HG02642 (cell line): ENCODE results near the gene ITPR1.
"Not testable (repeated sequence)": the region's sequence is repeated elsewhere in the genome, so short reads cannot be mapped to it uniquely, and the experiment has no call there.

Source experiments
- ATAC-seq: cut with Tn5 transposase; IDR thresholded peaks from one replicate; pipeline ENCODE4 v1.9.1; 2021; ENCODE audit warnings: mild to moderate bottlenecking; ENCODE audit not compliant: unreplicated experiment, poor library complexity

Gene ITPR1

GRCh38 chr3:4750306-4750968 is 257.3 kb downstream of the ITPR1 start:
- ATAC-seq = no peak

GRCh38 chr3:4751029-4751501 is 257.9 kb downstream of the ITPR1 start:
- ATAC-seq = no peak

GRCh38 chr3:4751502-4752101 is 258.5 kb downstream of the ITPR1 start:
- no peak for ATAC-seq

GRCh38 chr3:4752201-4753072 is 259.3 kb downstream of the ITPR1 start:
- no peak for ATAC-seq

GRCh38 chr3:4753073-4753691 is 260.0 kb downstream of the ITPR1 start:
- no peak for ATAC-seq

GRCh38 chr3:4754180-4755086 is 261.3 kb downstream of the ITPR1 start:
- ATAC-seq = peak; percentile 71

- ATAC-seq = no peak
These were observed 262.4 kb downstream of the ITPR1 start for GRCh38 chr3:4755566-4755965.

GRCh38 chr3:4756057-4756775 is 263.1 kb downstream of the ITPR1 start:
- ATAC-seq = no peak

- peak; percentile 35 for ATAC-seq
These were observed 263.9 kb downstream of the ITPR1 start for GRCh38 chr3:4756855-4757574.

- no peak for ATAC-seq
These were observed 264.6 kb downstream of the ITPR1 start for GRCh38 chr3:4757575-4758248.

GRCh38 chr3:4758249-4758860 is 265.2 kb downstream of the ITPR1 start:
- no peak for ATAC-seq

- ATAC-seq = no peak
These were observed 266.0 kb downstream of the ITPR1 start for GRCh38 chr3:4758957-4759656.

GRCh38 chr3:4759689-4760312 is 266.7 kb downstream of the ITPR1 start:
- no peak for ATAC-seq

- no peak for ATAC-seq
These were observed 268.6 kb downstream of the ITPR1 start for GRCh38 chr3:4761759-4762158.

- not testable (repeated sequence) for ATAC-seq
These were observed 269.5 kb downstream of the ITPR1 start for GRCh38 chr3:4762481-4763230.
